B cell (primary cell): ENCODE results near the gene COA5. TPM values are rescaled to one million over a fixed set of nuclear protein-coding genes. Genes with fewer than 3 reads are reported as not detected.

ENCODE experiments used
- ATAC-seq: fragments of 200-7000 bp; cut with Tn5 transposase; one replicate; pipeline ENCODE4 v1.10.0; 2021; ENCODE audit warnings: low read depth, mild to moderate bottlenecking, moderate number of reproducible peaks, moderate library complexity
- CTCF ChIA-PET: fragments of 350-600 bp; sonication (Branson Sonifier 250); formaldehyde crosslinking; loops from one replicate; lab custom pipeline; 2021; ENCODE audit warnings: antibody characterized with exemption, inconsistent platforms; lab: Charles Lee
- POLR2A ChIA-PET: fragments of 350-600 bp; sonication (Branson Sonifier 250); formaldehyde crosslinking; loops from one replicate; lab custom pipeline; 2021; ENCODE audit warnings: antibody characterized with exemption; lab: Charles Lee
- DNase-seq: peaks from one replicate; pipeline ENCODE4 v3.0.0; 2013
- H2AFZ ChIP-seq: 2 replicates; pipeline ENCODE4 v1.6.1; 2012; ENCODE audit warnings: mild to moderate bottlenecking, low read depth, low read length; ENCODE audit not compliant: insufficient read depth, poor library complexity, severe bottlenecking
- H3K27ac ChIP-seq, 2 donors: 1 replicate in 1 of 2; 2 replicates in 1 of 2; pipeline ENCODE4 v1.5.1; 2012 to 2013; ENCODE audit warnings: low read length in 2 of 2, mild to moderate bottlenecking in 2 of 2, moderate library complexity in 1 of 2
- H3K27me3 ChIP-seq, 4 experiments: fragments of 200-600 bp in 1 of 4; sonication (generic) in 1 of 4; replicated peaks in 1 of 4; 1 replicate in 2 of 4; 2 replicates in 2 of 4; pipeline versions ENCODE4 v1.6.1 to v1.7.0; 2013 to 2016; ENCODE audit warnings: low read length in 3 of 4, mild to moderate bottlenecking in 2 of 4, mixed read lengths in 1 of 4, moderate library complexity in 1 of 4; ENCODE audit not compliant: insufficient read depth in 4 of 4, control insufficient read depth in 3 of 4; ENCODE audit errors: control extremely low read depth in 1 of 4
- H3K36me3 ChIP-seq, 2 experiments: replicated peaks in 1 of 2; 1 replicate in 1 of 2; 2 replicates in 1 of 2; pipeline versions ENCODE4 v1.6.1 to v1.7.1; 2013; ENCODE audit warnings: low read length in 1 of 2; ENCODE audit not compliant: insufficient read depth in 2 of 2, control insufficient read depth in 1 of 2; ENCODE audit errors: control extremely low read depth in 1 of 2, extremely low read depth in 1 of 2
- H3K4me1 ChIP-seq, 2 donors: fragments of 200-600 bp in 1 of 2; sonication (generic) in 1 of 2; 1 replicate in 1 of 2; 2 replicates in 1 of 2; pipeline versions ENCODE4 v1.5.1 to v1.6.1; 2013 to 2017; ENCODE audit warnings: low read length in 2 of 2; ENCODE audit not compliant: control insufficient read depth in 2 of 2, insufficient read depth in 2 of 2
- H3K4me2 ChIP-seq: replicated peaks from 2 replicates; pipeline ENCODE3; 2012; ENCODE audit warnings: mild to moderate bottlenecking, low read depth, low read length; ENCODE audit not compliant: poor library complexity, severe bottlenecking
- H3K4me3 ChIP-seq, 5 experiments: fragments of 200-600 bp in 1 of 5; sonication (generic) in 1 of 5; 1 replicate in 3 of 5; 2 replicates in 2 of 5; pipeline versions ENCODE4 v1.5.1 to v1.7.0; 2011 to 2016; ENCODE audit warnings: low read length in 4 of 5, mild to moderate bottlenecking in 4 of 5, low read depth in 2 of 5, control low read depth in 1 of 5, moderate library complexity in 1 of 5; ENCODE audit not compliant: insufficient read depth in 1 of 5; ENCODE audit errors: control extremely low read depth in 1 of 5, extremely low read depth in 1 of 5
- H3K79me2 ChIP-seq: fragments of 200-600 bp; sonication (generic); one replicate; pipeline ENCODE4 v1.6.0; 2016; ENCODE audit warnings: low read length; ENCODE audit not compliant: control insufficient read depth, insufficient read depth
- H3K9ac ChIP-seq: fragments of 200-600 bp; sonication (generic); 2 replicates; pipeline ENCODE4 v1.6.1; 2017; ENCODE audit warnings: mild to moderate bottlenecking, low read length, moderate library complexity
- H3K9me3 ChIP-seq, 3 donors: one replicate each; pipeline versions ENCODE4 v1.6.1 to v1.7.1; 2013; ENCODE audit warnings: low read length in 2 of 3; ENCODE audit not compliant: control insufficient read depth in 2 of 3, insufficient read depth in 1 of 3; ENCODE audit errors: control extremely low read depth in 1 of 3
- H4K20me1 ChIP-seq: 2 replicates; pipeline ENCODE4 v1.6.0; 2012; ENCODE audit warnings: mild to moderate bottlenecking, low read length; ENCODE audit not compliant: insufficient read depth, control insufficient read depth, poor library complexity, severe bottlenecking
- H3K27ac Mint-ChIP-seq: one replicate; pipeline ENCODE4 v1.8.0; 2021; ENCODE audit warnings: mixed read lengths
- H3K27me3 Mint-ChIP-seq: one replicate; pipeline ENCODE4 v1.8.0; 2021; ENCODE audit warnings: mixed read lengths
- H3K4me1 Mint-ChIP-seq: one replicate; pipeline ENCODE4 v1.8.0; 2021; ENCODE audit warnings: mixed read lengths
- H3K4me3 Mint-ChIP-seq: one replicate; pipeline ENCODE4 v1.8.0; 2021; ENCODE audit warnings: mixed read lengths
- H3K9me3 Mint-ChIP-seq: one replicate; pipeline ENCODE4 v1.8.0; 2022; ENCODE audit warnings: mixed read lengths; ENCODE audit not compliant: insufficient read depth
- EZH2 ChIP-seq: IDR thresholded peaks from 2 replicates; pipeline ENCODE4 v1.6.1; 2012; ENCODE audit warnings: borderline replicate concordance, low read depth, mild to moderate bottlenecking, moderate library complexity, low read length; ENCODE audit not compliant: insufficient read depth, poor library complexity, severe bottlenecking
- WGBS: methylation state at CpG from one replicate; pipeline ENCODE4 v1.1.5; 2013; ENCODE audit warnings: missing lambda C conversion rate; ENCODE audit not compliant: insufficient coverage; 5-methylcytosine and 5-hydroxymethylcytosine counted together
- intact Hi-C: fragments of 100-400 bp; cut with micrococcal nuclease; formaldehyde crosslinking; loops from one replicate; pipeline ENCODE4 v1.10.0; 2022
- polyA plus RNA-seq: library from polyadenylated mRNA; depleted of rRNA; stranded (reverse); fragments of >200 nt; gene quantifications from 2 replicates; pipeline ENCODE4 v1.2.3, GENCODE V29; 2012
- total RNA-seq, 2 donors: library from RNA; stranded (reverse); fragments of 120-200 nt in 1 of 2; gene quantifications; 1 replicate in 1 of 2; 2 replicates in 1 of 2; pipeline versions ENCODE4 v1.2.3 to v1.2.4, GENCODE V29; 2013 to 2022
- TF ChIP-seq, protein P1 (sequence below): fragments of 200-600 bp; IDR thresholded peaks from one replicate; pipeline ENCODE4 v1.8.0; 2022; ENCODE audit warnings: antibody characterized with exemption, mild to moderate bottlenecking

The COA5 gene
- total and polyA plus RNA-seq, 2 donors (not counting 1 experiment from before 2014, with no cell fraction given): 23.2 to 46.9 TPM

DNA sequence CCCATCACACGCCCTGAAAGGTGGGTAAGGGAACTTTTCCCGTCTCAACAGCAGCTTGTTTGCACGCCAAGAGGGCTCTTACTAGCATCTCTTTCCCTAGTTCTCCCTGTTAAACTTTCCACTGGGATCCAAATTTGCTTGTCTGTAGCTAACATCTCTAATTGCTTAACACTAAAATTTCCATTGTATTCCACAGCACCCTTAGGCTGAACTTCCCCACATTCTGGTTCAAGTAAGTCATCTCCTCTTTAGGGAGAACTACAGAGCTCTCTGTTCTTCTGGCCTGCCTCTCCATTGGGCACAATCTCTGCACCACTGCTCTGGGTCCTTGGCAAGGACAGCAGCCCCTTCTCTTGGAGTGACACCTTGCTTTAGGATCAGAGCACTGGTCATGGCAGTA, 24.0 kb upstream of the COA5 start:
- Mint-ChIP-seq H3K9me3 (no peaks in the 10 kb centered on the region), H3K27ac (no peak overlapping the region), H3K4me3 (no peak overlapping the region), H3K27me3 (no peaks in the 10 kb centered on the region), H3K4me1 (peaks cover 2% of the 10 kb centered on the region)
- ChIA-PET CTCF (interaction anchor here (2.1 kb wide), 1 partner anchor 17 kb away, joined by 11 read pairs; no protein-coding TSS in a partner anchor), POLR2A (no interaction called here)
- Histone ChIP-seq H3K27me3 (no peaks in the 10 kb centered on the region), H3K9ac (no peak overlapping the region), H3K4me1 (peaks cover 0 to under 1% of the 10 kb centered on the region in 2 donors), H3K79me2 (no peaks in the 10 kb centered on the region), H2AFZ (no peak overlapping the region), H3K27ac (no peak overlapping the region), H3K4me3 (no peak overlapping the region), H3K9me3 (no peaks in the 10 kb centered on the region), H4K20me1 (no peaks in the 10 kb centered on the region), H3K4me2 (no peak overlapping the region), H3K36me3 (peaks cover 3 to 22% of the 10 kb centered on the region in 2 experiments)
- TF ChIP-seq, protein P1, sequence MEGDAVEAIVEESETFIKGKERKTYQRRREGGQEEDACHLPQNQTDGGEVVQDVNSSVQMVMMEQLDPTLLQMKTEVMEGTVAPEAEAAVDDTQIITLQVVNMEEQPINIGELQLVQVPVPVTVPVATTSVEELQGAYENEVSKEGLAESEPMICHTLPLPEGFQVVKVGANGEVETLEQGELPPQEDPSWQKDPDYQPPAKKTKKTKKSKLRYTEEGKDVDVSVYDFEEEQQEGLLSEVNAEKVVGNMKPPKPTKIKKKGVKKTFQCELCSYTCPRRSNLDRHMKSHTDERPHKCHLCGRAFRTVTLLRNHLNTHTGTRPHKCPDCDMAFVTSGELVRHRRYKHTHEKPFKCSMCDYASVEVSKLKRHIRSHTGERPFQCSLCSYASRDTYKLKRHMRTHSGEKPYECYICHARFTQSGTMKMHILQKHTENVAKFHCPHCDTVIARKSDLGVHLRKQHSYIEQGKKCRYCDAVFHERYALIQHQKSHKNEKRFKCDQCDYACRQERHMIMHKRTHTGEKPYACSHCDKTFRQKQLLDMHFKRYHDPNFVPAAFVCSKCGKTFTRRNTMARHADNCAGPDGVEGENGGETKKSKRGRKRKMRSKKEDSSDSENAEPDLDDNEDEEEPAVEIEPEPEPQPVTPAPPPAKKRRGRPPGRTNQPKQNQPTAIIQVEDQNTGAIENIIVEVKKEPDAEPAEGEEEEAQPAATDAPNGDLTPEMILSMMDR: no peak
- no peak for TF ChIP-seq EZH2
- WGBS: 100% methylated on average over 3 of the region's 3 CpGs
- DNase-seq: no peak
- no peak for ATAC-seq
- intact Hi-C loops: no loop called here

DNA sequence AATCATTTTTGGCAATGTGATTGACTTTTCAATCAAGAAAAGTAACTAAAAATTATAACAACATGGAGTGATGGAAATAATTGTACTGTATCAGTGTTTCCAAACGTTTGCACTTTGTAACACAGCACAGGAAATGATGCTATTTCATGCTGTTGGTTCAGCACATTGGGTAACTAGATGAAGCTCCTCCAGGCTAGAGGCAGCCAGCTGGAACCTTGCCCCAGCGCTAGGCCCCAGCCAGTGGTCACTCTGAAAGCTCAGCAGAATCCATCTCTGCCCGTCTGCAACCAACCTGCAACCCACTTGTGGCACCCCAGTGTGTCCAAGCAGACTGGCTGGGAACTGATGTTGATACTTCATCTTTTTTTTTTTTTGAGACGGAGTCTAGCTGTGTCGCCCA, 15.3 kb upstream of the COA5 start:
- no peak overlapping the region for H2AFZ ChIP-seq
- Mint-ChIP-seq H3K4me3 (no peak overlapping the region), H3K27me3 (no peaks in the 10 kb centered on the region), H3K27ac (no peak overlapping the region), H3K4me1 (no peaks in the 10 kb centered on the region), H3K9me3 (no peaks in the 10 kb centered on the region)
- H3K4me2 ChIP-seq: no peak overlapping the region
- no peak for DNase-seq
- H3K4me3 ChIP-seq: no peak overlapping the region
- intact Hi-C loops: no loop called here
- H3K36me3 ChIP-seq: no peaks in the 10 kb centered on the region
- no peaks in the 10 kb centered on the region for H3K4me1 ChIP-seq
- no peaks in the 10 kb centered on the region for H3K79me2 ChIP-seq
- TF ChIP-seq, protein P1: no peak
- TF ChIP-seq EZH2: no peak
- ChIA-PET POLR2A (no interaction called here), CTCF (interaction anchor here (1.2 kb wide), 1 partner anchor 26 kb away, joined by 7 read pairs; no protein-coding TSS in a partner anchor)
- ATAC-seq: no peak
- no peak overlapping the region for H3K9ac ChIP-seq
- no peaks in the 10 kb centered on the region for H3K27me3 ChIP-seq
- WGBS: 80% methylated on average over 3 of the region's 5 CpGs
- H3K27ac ChIP-seq: no peak overlapping the region
- H3K9me3 ChIP-seq: no peaks in the 10 kb centered on the region
- no peaks in the 10 kb centered on the region for H4K20me1 ChIP-seq
